ENCODE results near the gene ZMYND8.

ZMYND8 gene

GRCh38 chr20:47391276-47392010 is 34.9 kb upstream of the ZMYND8 start:
- TF ChIP-seq CTCF (IDR thresholded peaks at IDR 0.05), result no peak

- TF ChIP-seq CTCF (IDR thresholded peaks at IDR 0.05), result no peak
Observed at GRCh38 chr20:47389867-47390347, 33.4 kb upstream of the ZMYND8 start.

GRCh38 chr20:47382746-47383415 is 26.4 kb upstream of the ZMYND8 start:
- TF ChIP-seq CTCF (IDR thresholded peaks at IDR 0.05), result no peak

- TF ChIP-seq CTCF (IDR thresholded peaks at IDR 0.05), result no peak
Observed at GRCh38 chr20:47380481-47380880, 24.0 kb upstream of the ZMYND8 start.

GRCh38 chr20:47379433-47380150 is 23.1 kb upstream of the ZMYND8 start:
- no peak for TF ChIP-seq CTCF (IDR thresholded peaks at IDR 0.05)

- no peak for TF ChIP-seq CTCF (IDR thresholded peaks at IDR 0.05)
Observed at GRCh38 chr20:47377122-47377722, 20.7 kb upstream of the ZMYND8 start.

GRCh38 chr20:47373206-47373733 is 16.8 kb upstream of the ZMYND8 start:
- no peak for TF ChIP-seq CTCF (IDR thresholded peaks at IDR 0.05)
